Measurements from ENCODE around the gene COX10.

COX10 gene

DNA sequence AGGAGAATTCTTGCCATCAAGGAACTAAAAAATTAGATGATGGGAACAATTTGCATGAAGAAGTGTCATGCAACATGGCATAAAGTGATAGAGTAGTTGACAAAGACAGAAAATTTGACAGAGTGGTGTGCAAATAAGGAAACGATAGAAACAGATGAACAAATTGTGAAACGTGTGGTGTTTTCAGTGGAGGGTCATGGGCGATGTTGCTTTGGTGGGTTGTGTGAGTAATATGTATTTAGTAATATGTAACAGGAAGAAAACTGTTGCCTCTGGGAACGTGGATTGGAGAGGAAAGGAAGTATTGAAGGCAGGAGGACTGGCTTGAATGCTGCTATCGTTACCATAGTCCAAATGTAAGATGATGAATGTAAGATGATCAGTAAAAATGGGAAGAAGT is 3.6 kb downstream of the COX10 start:
- DNase-seq: no peak

DNA sequence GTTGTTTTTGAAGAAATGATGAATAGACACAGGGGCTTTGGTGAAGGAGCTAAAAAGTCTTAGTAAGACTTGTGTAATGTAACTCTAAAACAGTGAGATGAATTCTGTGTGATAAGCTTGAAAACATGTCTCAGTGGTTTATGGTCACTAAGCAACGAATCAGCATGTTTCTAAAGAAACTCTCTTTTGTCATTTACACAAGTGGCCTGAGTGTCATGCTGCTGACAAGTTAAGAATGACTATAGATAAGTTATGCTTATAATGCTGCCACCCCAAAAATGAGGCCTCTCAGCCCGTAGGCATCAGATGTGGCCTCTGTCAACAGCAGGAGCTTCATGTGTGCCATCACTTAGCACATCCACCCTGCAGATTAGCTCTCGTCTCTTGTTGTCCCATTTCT is 8.7 kb downstream of the COX10 start:
- no peak for DNase-seq

DNA sequence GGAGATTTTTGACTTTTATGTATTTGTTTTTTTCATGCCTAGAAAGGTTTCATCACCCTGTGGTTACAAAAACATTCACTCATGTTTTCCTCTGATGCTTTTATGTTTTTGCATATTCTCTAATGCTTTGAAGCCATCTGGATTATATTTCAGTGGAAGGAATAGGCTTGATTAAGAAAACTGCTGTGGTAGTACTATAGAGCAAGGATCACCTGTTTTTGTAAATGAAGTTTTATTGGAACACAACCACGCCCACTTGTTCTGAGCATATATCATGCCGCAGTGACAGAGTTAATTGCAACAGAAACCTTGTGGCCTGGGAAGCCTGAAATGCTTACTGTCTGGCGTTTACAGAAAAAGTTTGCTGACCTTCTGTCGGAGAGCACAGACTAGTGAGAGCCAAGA is 11.5 kb downstream of the COX10 start:
- DNase-seq: no peak

DNA sequence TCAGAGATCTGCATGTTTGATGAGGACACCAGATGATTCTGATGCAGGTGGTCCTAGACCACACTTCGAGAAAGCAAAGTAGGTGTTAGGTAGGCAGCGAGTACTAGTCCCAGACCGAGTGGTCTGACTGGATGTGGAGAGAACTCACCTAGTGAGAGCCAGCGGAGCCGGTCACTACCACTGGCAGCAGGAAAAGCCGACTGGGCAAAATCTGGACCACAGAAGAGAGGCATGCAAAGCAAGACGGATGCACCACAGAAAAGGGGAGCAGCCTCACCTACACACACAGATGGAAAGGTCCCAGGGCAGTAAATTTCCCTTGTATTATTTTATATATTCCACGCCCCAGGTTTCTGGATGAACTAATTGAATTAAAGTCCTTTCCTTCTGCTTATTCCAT is 13.5 kb downstream of the COX10 start:
- no peak for DNase-seq

DNA sequence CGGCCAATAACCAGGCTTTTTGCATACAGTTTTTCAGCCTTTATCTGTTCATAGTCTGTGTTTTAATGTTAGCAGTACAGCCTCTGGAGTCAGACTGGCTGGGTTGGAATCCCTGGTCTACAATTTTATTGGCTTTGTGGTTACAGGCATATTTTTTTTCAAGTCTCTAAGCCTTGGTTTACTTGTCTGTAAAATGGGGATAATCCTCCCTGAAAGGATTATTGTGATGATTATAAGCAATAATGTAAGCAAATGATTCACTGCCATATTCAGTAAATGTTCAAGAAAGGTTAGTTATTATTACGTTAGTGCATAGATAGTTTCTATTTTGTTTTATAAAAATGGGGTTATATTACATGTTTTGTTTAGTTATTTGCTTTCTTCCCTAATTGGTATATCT is 15.7 kb downstream of the COX10 start:
- no peak for DNase-seq

DNA sequence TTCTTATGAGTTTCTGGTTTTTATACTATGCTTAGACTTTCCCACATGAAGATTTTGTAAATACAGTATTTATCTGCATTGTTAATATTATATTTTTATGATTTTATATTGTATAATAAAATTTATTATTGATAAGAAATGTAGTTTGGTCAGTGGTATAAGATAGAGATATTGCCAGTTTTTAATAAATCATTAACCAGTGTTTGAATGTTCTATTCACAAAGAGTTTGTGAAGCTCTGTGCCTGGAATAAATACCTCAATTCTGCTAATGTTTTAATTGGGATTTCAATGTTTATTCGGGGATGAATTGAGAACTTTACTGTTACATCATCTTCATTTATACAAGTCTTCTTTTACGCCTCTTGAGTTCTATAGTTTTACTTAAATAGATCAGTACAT is 16.9 kb downstream of the COX10 start:
- DNase-seq: no peak

DNA sequence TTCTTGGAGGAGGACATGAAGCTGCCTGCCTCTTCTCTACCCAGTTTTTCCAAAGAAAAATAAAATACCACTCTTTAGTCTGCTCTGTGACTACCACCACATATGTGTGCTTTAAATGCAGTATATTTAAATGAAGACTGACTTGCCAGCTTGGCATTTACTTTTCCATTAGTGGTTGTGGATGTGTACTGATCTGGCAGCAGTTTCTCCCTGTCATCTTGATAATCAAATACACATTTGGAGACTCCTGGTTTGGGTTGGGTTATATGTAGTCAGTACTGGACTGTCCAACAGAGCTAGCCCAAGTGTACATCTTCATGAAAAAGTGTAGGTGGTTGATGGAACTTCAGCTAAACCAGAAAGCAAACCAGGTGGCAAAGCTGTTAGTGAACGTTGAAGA is 19.9 kb downstream of the COX10 start:
- no peak for DNase-seq

DNA sequence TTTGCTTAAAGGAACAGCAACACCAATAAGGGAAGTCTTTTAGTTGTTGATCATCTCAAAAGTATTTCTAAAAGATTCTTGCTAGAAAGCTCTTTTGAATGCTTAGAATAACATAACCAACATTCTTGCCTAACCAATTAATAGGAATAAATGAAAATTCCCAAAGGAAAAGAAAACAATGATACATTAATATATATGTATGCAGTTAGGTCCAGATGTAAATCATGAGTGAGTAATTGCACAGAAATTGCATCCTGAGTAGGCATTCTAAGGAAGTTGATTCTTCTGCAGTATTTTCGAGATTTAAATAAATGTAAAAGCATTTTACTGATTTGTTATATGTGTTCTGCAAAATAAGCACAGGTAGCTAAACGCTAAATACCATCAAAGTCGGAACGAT is 22.1 kb downstream of the COX10 start:
- no peak for DNase-seq

DNA sequence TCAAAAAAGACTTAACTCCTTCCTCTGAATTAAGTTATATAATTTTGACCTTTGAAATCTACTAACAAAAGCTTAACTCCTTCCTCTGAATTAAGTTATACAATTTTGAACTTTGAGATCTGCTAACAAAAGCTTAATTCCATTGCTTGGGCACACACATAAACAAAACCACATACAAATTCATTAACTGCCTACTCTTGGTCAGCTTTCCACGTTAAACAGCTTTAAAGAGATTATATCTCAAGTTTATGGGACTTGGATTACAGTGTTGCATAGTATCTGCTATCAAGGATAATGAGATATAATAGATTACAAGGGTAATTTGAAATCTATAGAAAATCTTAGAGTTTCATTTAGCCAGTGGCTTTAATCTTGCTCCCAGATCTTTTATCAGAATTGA is 23.5 kb downstream of the COX10 start:
- no peak for DNase-seq

DNA sequence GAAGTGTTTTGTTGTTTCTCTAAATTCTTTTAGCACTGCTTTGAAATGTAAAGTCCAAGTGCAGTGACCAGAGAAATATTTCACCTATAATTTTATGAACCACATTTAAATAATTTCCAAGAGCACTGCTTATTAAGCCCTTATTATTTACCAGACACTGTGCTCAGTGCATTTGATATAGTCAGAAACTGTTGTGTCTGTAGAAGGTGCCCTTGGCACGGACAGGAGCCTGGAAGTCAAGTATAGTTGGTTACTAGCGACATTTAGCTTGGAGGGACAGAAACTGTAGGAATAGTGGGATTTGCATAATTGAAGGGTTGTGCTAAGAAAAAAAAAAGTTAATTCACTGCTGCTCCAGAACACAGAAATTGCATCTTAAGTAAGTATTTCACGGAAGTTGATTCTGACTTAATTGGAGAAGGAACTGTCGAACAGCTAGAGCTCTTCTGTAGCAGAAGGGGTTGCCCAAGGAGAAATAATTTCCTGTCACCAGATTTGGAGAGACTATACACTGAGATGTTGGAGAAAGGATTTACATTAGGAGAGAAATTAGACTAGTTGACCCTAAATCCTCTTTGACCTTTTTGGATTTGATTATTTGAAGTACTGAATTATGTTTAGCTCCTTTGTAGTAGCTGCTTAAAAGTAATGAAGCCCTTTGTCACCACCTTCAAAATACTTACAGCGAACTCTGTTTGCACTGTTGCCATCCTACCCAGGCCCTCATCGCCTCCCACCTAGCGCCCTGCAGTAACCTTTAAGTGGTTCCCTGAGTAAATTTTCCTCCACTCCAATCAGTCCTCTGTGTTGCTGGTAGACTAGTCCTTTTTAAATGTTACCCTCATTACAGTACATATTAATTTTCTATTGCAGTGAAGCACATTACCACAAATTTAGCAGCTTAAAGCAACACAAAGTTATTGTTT is 25.6 kb downstream of the COX10 start:
- no peak for DNase-seq

DNA sequence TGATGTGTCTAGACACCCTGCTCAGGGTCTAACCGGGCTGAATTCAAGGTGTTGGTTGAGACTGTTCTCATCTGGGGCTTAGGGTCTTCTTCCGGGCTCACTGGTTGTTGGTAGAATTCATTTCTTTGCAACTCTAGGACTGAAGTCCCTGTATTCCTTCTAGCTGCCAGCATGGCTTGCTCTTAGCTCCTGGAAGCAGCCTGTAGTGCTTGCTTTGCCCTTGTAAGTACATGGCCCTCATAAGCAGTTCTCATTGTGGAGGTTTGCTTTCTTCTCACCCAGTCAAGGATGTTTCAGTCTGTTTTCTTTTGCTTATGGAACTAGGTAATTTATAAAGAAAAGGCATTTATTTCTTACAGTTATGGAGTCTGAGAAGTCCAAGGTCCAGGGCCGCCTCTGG is 26.3 kb downstream of the COX10 start:
- DNase-seq: no peak

DNA sequence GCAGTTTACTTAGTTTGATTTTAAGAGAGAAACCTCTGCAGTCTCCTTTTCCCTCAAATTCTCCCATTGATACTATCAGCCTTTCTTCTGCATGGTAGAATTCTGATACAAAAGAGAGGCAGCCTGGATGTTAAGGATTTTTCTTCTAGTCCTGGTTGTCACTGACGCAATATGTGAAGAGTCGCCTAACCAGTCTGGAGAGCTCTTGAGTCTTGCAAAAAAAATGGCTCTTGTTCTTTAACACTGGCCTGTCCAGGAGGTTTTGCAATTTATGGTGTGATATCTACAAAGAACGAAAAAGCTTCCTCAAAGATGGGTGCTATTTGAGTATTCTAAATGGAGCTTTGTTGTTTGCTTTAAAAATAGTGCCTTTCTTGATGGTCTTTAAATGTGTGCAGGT is 28.9 kb downstream of the COX10 start:
- DNase-seq: no peak

DNA sequence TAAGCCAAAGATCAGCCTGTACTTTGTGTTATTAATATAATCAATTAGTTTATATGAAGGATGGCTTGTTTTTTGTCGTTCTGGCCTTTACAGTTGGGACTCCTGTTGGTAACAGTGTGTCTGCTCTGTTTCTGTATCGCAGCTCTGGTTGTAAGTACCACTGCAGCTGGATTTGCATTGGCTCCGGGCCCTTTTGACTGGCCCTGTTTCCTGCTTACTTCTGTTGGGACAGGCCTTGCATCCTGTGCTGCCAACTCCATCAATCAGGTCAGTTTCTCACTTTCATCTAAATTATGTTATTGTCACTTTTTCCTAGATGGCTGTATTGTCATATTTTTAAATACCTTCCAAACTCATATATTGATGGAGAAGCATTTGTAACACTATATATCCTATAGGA is 32.7 kb downstream of the COX10 start:
- no peak for DNase-seq

DNA sequence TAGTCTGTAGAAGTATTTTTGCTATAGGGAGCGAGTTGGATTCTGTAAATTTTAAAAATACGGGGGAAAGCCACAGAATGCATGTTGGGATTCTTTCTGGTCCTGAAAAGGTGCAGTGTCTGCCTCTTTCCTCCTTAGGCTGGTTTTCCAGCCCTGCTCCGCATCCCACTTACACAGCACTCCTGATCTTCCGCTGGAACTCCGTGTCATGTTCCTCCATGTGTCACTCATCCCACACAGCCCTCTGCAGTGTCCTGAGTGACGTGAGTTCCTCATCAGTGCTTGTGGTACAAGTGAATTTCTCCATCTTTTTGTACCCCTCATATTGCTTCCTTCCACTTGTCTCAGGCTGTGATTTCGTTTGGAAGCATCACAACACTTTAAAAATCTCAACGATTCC is 34.5 kb downstream of the COX10 start:
- no peak for DNase-seq

DNA sequence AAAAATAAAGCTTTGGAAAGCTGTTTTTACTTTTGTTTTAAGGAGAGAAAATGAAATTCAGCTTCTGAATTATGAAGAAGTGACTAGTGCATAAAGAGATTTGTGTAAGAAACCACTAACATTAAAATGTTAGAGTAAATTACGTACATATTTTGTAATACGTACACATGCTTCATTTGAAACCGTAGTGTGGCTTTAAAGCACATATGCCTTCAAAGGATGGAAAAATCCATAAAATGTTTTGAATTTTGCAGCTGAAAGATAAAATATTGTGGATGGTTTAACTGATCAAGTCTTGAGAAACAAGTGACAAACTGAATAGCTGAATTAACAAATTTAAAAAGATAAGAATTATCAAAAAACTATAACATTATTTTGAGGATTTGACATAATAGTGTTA is 35.4 kb downstream of the COX10 start:
- no peak for DNase-seq

DNA sequence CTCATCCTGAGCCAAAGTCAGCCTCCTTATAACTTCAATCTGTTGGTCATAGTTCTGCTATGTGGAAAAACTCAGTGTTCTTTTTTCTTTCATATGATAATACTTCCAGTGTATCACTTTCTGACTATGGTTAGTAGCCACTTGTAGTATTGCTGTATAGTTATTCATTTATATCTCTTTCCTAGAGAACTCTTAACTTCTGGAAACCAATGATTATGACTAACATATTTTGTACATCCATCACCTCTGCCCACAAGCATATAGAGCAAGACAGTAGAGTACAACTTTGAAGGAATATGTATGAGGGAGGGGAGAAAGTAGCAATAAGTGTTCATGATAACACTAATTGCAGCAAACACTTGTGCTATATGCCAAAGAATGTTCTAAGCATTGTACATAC is 38.6 kb downstream of the COX10 start:
- DNase-seq: no peak

DNA sequence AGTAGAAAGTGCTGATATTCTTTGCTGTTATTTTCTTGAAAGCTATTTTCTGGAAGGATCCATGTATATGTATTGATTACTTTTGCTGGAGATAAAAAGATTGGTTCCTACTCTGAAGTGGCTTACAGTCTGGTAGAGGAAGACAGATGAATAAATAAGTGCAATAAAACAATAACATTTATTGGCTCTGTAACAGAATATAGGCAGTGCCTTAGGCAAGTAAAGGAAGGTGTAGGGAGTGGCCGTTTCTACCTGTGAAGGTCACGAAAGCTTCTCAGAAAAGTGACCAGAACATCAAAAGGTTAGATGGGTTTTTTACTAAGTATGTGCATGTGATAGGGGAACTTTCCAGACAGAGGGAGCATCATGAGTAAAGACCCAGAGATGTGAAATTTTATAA is 43.1 kb downstream of the COX10 start:
- no peak for DNase-seq

DNA sequence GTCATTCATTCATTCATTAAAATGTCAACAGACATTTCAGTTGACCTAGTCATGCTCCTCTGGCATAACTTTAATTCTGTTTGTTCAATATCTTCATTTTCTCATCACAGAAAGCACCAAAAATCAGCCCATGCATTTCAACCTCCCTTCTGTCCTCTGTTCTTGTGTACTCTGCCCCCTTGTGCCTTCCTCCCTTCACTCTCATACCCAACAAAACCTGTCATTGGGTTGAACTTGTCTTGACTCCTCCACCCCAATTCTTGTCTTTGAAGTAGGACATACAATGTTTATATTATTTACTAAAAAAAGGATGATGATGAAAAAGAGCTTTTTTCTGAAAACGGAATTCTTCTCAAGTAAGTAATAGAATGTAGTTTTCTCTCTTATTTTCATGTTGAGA is 43.8 kb downstream of the COX10 start:
- no peak for DNase-seq

DNA sequence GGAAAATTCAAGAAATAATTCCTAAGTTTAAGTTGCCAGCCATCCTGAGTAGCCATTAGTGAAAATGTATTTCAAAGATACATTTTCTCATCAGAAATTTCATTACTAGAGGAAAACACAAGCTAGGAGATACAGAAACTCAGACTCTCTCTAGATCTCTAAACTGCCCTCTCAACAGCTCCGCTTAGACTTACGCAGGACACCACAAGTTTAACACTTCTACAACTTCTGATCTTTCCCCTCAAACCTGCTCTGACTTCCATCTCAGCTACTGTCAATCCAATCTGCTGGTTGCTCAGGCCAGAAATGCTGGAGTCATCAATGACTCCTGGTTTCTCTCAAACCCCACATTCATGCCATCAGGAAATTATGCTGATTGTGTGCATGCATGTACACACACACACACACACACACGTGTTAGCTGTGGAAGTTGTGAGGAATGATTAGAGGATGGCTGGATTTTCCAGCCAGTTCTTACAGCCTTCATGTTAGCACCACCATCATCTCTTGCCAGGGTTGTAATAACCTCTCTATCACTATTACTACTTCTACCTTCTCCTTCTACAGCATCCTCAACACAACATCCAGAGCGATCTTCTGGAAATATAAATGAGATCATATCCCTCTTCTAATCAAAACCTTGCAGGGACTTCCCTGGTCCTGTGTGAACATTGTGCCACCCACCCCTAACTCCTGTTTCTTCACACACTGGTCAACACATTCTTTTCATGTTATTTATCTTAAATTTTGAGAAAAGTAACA is 47.1 kb downstream of the COX10 start:
- no peak for DNase-seq

DNA sequence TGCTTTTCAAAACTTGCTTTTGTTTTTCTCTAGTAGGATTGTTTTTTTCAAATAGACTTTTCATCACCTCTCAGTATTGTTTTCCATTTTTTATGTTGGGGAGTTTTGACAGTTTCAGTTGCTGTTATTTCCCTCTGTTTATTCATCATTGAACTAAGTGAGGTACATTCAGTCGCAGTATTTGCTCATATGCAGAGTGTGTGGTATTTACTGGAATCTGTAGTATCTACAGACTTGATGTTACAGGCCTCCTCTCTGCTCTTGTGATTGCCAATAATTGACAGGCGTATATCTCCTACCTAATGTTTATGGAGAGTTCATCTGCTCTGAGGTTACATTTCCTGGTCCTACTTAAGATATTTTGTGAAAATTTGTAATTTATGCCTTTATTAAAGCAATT is 49.6 kb downstream of the COX10 start:
- DNase-seq: no peak

DNA sequence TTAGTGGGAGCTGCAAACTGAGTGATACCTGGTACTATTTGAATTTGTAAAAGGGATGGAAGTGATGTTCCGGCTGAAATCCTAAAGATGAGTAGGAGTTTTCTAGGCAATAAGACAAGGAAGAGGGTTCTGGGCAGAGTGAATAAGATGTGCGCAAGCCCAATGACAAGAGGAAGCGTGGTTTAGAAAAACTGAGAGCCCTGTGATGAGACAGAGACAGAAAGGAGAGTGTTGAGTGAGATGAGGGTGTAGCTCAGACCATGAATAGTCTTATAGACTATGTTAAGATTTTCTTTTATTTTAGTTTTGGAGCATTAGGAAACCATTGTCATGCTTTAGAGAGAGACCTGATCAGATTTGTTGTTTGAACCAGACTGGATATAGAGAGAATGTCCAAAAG is 50.2 kb downstream of the COX10 start:
- DNase-seq: no peak

DNA sequence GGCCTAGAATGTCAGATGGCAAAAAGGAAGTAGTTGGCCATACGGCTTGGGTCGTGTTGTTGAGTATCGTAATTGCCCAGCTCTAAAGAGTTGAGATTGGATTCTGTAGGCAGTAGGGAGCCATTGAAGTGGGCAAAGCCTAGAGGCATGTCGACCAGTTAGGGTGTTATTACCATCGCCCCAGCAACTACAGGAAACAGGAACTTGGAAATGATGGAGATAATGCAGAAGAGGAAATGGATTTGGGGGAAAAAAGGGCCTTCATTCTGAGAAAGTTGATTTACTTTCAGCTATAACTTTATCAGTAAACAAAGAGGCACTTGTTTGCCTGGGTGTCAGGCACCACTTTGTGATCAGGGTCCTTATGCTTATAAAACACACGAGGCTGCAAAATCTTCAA is 52.6 kb downstream of the COX10 start:
- DNase-seq: no peak

DNA sequence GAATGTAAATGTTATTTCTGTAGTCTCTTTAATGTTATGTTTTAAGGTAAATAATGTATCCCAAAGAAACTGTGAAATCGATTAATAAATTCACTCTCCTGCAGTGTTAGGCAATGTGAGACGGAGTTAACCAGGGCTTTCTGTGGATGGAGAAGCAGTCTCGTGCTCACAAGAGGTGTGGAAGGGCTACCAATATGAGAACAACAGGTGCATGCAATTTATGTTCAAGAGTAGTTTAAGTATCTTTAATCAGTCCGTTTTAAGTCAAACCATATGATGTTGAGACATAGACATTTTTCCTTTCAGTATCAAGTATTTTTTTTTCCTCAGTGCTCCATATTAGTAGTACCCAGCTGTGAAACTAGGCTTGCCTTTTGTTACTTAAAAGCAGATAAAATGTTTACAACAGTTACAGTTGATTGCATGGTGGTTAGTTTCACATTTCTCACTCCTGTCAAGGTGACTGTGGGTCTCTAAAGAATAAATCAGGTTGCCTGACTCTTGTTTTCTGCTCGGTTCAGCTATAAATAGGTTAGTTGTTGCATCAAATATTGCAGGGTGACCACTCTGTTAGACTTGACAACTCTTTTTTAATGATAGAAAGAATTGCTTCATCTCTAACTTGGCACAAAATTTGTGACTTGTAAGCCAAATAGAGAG is 54.4 kb downstream of the COX10 start:
- no peak for DNase-seq

DNA sequence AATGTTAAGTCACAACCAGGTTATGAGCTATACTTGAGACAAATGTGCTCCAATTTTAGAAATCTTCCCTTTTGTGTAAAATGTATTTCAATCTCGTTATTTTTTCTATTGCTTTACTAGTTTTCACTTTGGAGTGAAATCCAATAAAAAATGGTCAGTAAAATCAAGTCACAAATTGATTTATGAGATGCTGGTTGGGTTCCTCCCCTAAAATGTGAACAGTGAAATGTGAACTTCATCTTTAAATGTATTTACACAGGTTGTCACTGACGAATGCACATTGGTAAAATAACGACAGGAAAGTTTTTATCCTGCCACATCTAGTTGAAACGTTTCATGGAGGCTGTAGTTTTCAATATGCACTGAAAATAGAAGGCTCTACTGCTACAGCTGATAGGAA is 55.5 kb downstream of the COX10 start:
- no peak for DNase-seq
